ENCODE results near the gene AFAP1. TPM values are rescaled to one million over a fixed set of nuclear protein-coding genes. Genes with fewer than 3 reads are reported as not detected.

Gene AFAP1
- total and polyA plus RNA-seq, 2 of the 8 experiments (the other 6 are each of a cell fraction or from before 2014, with no cell fraction given), result 3.6 to 18.2 TPM

GRCh38 chr4:7733801-7734650 is 205.6 kb downstream of the AFAP1 start (continued):
- TF ChIP-seq SAP30 (IDR thresholded peaks at IDR 0.05; ENCODE audit: insufficient read depth, insufficient replicate concordance, low read length) (no peak), CHD2 (IDR thresholded peaks at IDR 0.05; ENCODE audit: low read length) (no peak), GABPA (IDR thresholded peaks at IDR 0.05; ENCODE audit: borderline replicate concordance, insufficient read depth, low read length) (no peak), SUZ12 (IDR thresholded peaks at IDR 0.05; ENCODE audit: low read length) (no peak), CTBP2 (IDR thresholded peaks at IDR 0.05; ENCODE audit: borderline replicate concordance, insufficient read depth, insufficient read length, low read length) (no peak), SP2 (IDR thresholded peaks at IDR 0.05; ENCODE audit: low read length) (no peak), RFX5 (IDR thresholded peaks at IDR 0.05; ENCODE audit: borderline replicate concordance, low read depth, low read length) (no peak), RBBP5 (IDR thresholded peaks at IDR 0.05; ENCODE audit: borderline replicate concordance, low read depth, low read length) (no peak), ZNF274 (IDR thresholded peaks at IDR 0.05; ENCODE audit: borderline replicate concordance, extremely low read depth, low read length) (no peak), HDAC6 (IDR thresholded peaks at IDR 0.05; ENCODE audit: low read depth, low read length) (no peak)

All from H1 (cell line).